K562 (cell line): ENCODE data around the gene ZNF512B.

Experiments used
- CEBPB ChIP-seq: fragments of 450-650 bp; IDR thresholded peaks from 2 replicates; pipeline ENCODE4 v1.6.1; 2016; ENCODE audit warnings: missing genetic modification characterization, missing compliant biosample characterization
- EHMT2 ChIP-seq: fragments of 450-650 bp; IDR thresholded peaks from 2 replicates; pipeline ENCODE4 v1.6.1; 2018; ENCODE audit warnings: antibody characterized with exemption
- ETV5 ChIP-seq: sonication (generic); formaldehyde crosslinking; IDR thresholded peaks from 2 replicates; pipeline ENCODE4 v1.4.0; 2020; ENCODE audit warnings: low read depth, mild to moderate bottlenecking, missing genetic modification reagents
- LEF1 ChIP-seq: fragments of 450-650 bp; IDR thresholded peaks from 2 replicates; pipeline ENCODE4 v1.6.1; 2016; ENCODE audit warnings: mild to moderate bottlenecking
- MNT ChIP-seq, 2 experiments: fragments of 450-650 bp; conservative IDR thresholded peaks; 2 replicates each; pipeline ENCODE4 v1.6.1; 2017; ENCODE audit warnings: mild to moderate bottlenecking in 2 of 2, moderate library complexity in 2 of 2
- NFRKB ChIP-seq: fragments of 450-650 bp; IDR thresholded peaks from 2 replicates; pipeline ENCODE4 v1.6.1; 2016; ENCODE audit warnings: low read depth
- ZNF224 ChIP-seq: sonication (generic); formaldehyde crosslinking; IDR thresholded peaks from 2 replicates; pipeline ENCODE4 v1.8.0; 2022; ENCODE audit warnings: mild to moderate bottlenecking, missing genetic modification reagents
- ZSCAN29 ChIP-seq: fragments of 450-650 bp; IDR thresholded peaks from 2 replicates; pipeline ENCODE4 v1.6.1; 2017
- TF ChIP-seq, protein P1 (sequence below), 2 experiments: fragments of 450-650 bp; formaldehyde crosslinking in 1 of 2; IDR thresholded peaks; 2 replicates each; pipeline versions ENCODE4 v1.4.0 to v1.6.1; 2014 to 2020; ENCODE audit warnings: mild to moderate bottlenecking in 2 of 2, borderline replicate concordance in 1 of 2, low read depth in 1 of 2

- TF ChIP-seq MNT (conservative IDR thresholded peaks at IDR 0.05) = no peak
- no peak for TF ChIP-seq CEBPB (tag)
- TF ChIP-seq, protein P1, sequence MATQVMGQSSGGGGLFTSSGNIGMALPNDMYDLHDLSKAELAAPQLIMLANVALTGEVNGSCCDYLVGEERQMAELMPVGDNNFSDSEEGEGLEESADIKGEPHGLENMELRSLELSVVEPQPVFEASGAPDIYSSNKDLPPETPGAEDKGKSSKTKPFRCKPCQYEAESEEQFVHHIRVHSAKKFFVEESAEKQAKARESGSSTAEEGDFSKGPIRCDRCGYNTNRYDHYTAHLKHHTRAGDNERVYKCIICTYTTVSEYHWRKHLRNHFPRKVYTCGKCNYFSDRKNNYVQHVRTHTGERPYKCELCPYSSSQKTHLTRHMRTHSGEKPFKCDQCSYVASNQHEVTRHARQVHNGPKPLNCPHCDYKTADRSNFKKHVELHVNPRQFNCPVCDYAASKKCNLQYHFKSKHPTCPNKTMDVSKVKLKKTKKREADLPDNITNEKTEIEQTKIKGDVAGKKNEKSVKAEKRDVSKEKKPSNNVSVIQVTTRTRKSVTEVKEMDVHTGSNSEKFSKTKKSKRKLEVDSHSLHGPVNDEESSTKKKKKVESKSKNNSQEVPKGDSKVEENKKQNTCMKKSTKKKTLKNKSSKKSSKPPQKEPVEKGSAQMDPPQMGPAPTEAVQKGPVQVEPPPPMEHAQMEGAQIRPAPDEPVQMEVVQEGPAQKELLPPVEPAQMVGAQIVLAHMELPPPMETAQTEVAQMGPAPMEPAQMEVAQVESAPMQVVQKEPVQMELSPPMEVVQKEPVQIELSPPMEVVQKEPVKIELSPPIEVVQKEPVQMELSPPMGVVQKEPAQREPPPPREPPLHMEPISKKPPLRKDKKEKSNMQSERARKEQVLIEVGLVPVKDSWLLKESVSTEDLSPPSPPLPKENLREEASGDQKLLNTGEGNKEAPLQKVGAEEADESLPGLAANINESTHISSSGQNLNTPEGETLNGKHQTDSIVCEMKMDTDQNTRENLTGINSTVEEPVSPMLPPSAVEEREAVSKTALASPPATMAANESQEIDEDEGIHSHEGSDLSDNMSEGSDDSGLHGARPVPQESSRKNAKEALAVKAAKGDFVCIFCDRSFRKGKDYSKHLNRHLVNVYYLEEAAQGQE (IDR thresholded peaks at IDR 0.05; ENCODE audit: borderline replicate concordance) = no peak
- TF ChIP-seq, protein P1 (CRISPR knock-in tag; IDR thresholded peaks at IDR 0.05; ENCODE audit: low read depth) = no peak
- no peak for TF ChIP-seq ZNF224 (CRISPR knock-in tag)
- no peak for TF ChIP-seq LEF1
- no peak for TF ChIP-seq ETV5 (CRISPR knock-in tag)
- TF ChIP-seq EHMT2 = no peak
- TF ChIP-seq NFRKB = no peak
- no peak for TF ChIP-seq ZSCAN29
Measured at GRCh38 chr20:63946986-63947637, 22.6 kb downstream of the ZNF512B start.
